ENCODE measurements around the gene DDX46. TPM values are rescaled to one million over a fixed set of nuclear protein-coding genes. Genes with fewer than 3 reads are reported as not detected.
"Not testable (repeated sequence)": the region's sequence is repeated elsewhere in the genome, so short reads cannot be mapped to it uniquely, and the experiment has no call there.

Gene DDX46
- total RNA-seq, 1 donor: 38.0 TPM

DNA sequence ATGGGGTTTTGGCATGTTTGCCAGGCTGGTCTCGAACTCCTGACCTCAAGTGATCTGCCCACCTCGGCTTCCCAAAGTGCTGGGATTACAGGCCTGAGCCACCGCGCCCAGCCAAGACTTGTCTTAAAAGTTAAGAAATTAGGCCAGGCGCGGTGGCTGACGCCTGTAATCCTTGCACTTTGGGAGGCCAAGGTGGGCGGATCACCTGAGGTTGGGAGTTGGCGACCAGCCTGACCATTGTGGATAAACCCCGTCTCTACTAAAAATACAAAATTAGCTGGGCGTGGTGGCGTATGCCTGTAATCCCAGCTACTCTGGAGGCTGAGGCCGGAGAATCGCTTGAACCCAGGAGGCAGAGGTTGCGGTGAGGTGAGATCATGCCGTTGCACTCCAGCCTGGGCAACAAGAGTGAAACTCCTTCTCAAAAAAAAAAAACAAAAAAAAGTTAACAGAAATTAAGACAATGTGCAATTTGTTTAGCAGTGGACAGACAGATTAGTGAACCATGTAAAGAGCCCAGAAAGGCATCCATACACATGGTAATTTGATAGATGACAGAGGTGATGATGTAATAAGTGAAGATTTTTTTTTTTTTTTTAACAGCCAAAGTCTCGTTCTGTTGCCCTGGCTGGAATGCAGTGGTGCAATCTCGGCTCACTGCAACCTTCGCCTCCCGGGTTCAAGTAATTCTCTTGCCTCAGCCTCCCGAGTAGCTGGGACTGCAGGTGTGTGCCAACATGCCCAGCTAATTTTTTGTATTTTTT lies 9.1 kb downstream of the DDX46 start:
- not testable (repeated sequence) for H3K27me3 ChIP-seq (ENCODE audit: insufficient read depth, low read length); H3K4me1 ChIP-seq (ENCODE audit: insufficient read depth, low read length); H3K4me3 ChIP-seq (ENCODE audit: low read length)

GRCh38 chr5:134769206-134769605 lies 10.6 kb downstream of the DDX46 start:
- Histone ChIP-seq H3K4me1 (ENCODE audit: insufficient read depth, low read length) (no peaks in the 10 kb centered on the region), H3K9me3 (ENCODE audit: low read depth, low read length) (no peaks in the 10 kb centered on the region), H3K4me3 (ENCODE audit: low read length) (no peak overlapping the region), H3K27me3 (ENCODE audit: insufficient read depth, low read length) (no peaks in the 10 kb centered on the region)

More for the DNA sequence above, 9.1 kb downstream of the DDX46 start:
- H3K9me3 ChIP-seq (ENCODE audit: low read depth, low read length): not testable (repeated sequence)

DNA sequence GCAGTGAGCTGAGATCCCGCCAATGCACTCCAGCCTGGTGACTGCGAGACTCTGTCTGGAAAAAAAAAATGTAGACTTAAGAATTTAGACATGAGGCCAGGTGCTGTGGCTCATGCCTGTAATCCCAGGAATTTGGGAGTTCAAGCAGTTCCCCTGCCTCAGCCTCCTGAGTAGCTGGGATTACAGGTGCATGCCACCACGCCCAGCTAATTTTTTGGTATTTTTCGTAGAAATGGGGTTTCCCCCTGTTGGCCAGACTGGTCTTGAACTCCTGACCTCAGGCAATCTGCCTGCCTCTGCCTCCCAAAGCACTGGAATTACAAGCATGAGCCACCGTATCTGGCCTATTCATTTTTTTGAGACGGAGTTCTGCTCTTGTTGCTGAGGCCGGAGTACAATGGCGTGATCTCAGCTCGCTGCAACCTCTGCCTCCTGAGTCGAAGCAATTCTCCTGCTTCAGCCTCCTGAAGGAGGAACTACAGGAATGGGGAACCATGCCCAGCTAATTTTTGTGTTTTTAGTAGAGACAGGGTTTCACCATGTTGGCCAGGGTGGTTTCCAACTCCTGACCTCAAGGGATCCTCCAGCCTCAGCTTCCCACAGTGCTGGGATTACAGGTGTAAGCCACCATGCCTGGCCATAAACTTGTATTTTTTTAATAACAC lies 14.0 kb downstream of the DDX46 start:
- Histone ChIP-seq H3K4me3 (ENCODE audit: low read length) (no peak overlapping the region), H3K27me3 (ENCODE audit: insufficient read depth, low read length) (no peaks in the 10 kb centered on the region), H3K9me3 (ENCODE audit: low read depth, low read length) (no peaks in the 10 kb centered on the region), H3K4me1 (ENCODE audit: insufficient read depth, low read length) (peaks cover 2% of the 10 kb centered on the region)

DNA sequence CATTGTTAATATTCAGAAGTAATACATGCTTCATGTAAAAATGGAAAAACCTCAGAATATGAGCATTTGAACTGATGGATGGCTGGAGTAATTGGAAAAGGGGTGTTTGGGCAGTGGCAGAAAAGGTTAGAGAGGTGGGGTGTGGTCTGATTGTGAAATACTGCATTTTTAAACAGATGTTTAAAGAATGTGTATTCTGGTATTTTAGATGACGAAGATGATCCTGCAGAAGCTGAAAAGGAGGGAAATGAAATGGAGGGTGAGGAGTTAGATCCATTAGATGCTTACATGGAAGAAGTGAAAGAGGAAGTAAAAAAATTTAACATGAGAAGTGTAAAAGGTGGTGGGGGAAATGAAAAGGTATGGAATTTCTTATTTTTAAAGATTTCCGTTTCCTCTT lies 18.8 kb downstream of the DDX46 start:
- Histone ChIP-seq H3K4me1 (ENCODE audit: insufficient read depth, low read length) (peaks cover 9% of the 10 kb centered on the region), H3K4me3 (ENCODE audit: low read length) (no peak overlapping the region), H3K27me3 (ENCODE audit: insufficient read depth, low read length) (no peaks in the 10 kb centered on the region), H3K9me3 (ENCODE audit: low read depth, low read length) (no peaks in the 10 kb centered on the region)

DNA sequence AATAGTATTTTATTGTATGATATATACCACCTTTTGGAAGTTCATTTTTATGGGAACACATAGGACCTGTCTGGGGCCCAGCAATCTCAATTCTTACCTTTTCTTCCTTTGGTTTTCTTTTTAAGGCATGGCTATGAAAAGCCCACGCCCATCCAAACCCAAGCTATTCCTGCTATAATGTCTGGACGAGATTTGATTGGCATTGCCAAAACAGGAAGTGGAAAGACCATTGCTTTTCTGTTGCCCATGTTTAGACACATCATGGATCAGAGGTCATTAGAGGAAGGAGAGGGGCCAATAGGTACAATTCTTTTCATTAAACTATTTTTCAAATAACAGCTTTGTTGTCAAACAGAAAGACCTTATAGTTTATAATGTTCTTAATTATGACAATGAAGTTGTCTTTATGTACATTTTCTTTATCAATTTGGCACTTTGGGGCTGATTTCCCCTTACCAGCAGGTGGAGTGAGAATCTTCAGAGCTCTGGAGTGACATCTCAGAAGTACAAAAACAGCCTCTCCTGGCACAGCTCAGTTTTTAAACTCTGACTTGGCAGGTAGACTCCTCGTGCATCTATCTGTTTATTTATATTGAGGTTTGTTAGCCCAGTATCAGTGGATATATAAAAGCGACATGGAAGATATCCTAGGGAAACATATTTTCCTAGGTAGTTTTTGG lies 25.8 kb downstream of the DDX46 start:
- H3K9me3 ChIP-seq (ENCODE audit: low read depth, low read length): no peaks in the 10 kb centered on the region
- no peaks in the 10 kb centered on the region for H3K4me1 ChIP-seq (ENCODE audit: insufficient read depth, low read length)
- H3K4me3 ChIP-seq (ENCODE audit: low read length): no peak overlapping the region
- H3K27me3 ChIP-seq (ENCODE audit: insufficient read depth, low read length): no peaks in the 10 kb centered on the region

GRCh38 chr5:134784946-134785620 lies 26.5 kb downstream of the DDX46 start:
- Histone ChIP-seq H3K9me3 (ENCODE audit: low read depth, low read length) (no peaks in the 10 kb centered on the region), H3K4me1 (ENCODE audit: insufficient read depth, low read length) (no peaks in the 10 kb centered on the region), H3K4me3 (ENCODE audit: low read length) (no peak overlapping the region), H3K27me3 (ENCODE audit: insufficient read depth, low read length) (no peaks in the 10 kb centered on the region)

DNA sequence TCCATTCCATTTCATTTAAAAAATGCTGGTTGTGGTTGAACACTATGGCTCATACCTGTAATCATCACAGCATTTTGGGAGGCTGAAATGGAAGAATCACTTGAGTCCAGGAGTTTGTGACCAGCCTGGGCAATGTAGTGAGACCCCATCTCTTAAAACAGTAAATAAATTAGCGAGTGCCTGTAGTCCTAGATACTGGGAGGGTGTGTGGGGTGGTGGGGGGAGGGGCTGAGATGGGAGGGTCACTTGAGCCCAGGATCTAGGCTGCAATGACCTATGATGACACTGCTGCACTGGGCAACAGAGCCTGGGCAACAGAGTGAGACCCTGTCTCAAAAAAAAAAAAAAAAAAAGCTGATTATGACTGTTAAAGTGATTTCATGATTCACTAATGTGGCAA lies 29.1 kb downstream of the DDX46 start:
- H3K27me3 ChIP-seq (ENCODE audit: insufficient read depth, low read length): no peaks in the 10 kb centered on the region
- H3K4me3 ChIP-seq (ENCODE audit: low read length): no peak overlapping the region
- H3K4me1 ChIP-seq (ENCODE audit: insufficient read depth, low read length): no peaks in the 10 kb centered on the region
- no peaks in the 10 kb centered on the region for H3K9me3 ChIP-seq (ENCODE audit: low read depth, low read length)

DNA sequence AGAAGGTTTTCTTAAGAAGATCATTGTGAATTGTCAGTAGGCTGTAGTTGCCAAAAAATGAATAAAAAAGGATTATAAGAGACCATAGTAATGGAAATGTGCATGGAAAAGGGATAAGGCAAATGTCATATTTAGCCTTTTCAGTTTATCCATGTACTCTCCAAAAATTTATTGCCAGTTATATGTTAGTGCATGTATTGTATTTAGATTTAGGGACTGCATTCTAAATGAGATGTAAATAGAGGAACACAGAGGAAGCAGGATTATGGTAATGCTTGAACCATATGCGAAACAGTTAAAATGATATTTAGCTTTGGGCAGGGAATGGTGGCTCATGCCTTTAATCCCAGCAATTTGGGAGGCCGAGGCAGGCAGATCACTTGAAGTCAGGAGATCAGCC lies 33.0 kb downstream of the DDX46 start:
- Histone ChIP-seq H3K9me3 (ENCODE audit: low read depth, low read length) (no peaks in the 10 kb centered on the region), H3K4me3 (ENCODE audit: low read length) (no peak overlapping the region), H3K4me1 (ENCODE audit: insufficient read depth, low read length) (no peaks in the 10 kb centered on the region), H3K27me3 (ENCODE audit: insufficient read depth, low read length) (no peaks in the 10 kb centered on the region)

DNA sequence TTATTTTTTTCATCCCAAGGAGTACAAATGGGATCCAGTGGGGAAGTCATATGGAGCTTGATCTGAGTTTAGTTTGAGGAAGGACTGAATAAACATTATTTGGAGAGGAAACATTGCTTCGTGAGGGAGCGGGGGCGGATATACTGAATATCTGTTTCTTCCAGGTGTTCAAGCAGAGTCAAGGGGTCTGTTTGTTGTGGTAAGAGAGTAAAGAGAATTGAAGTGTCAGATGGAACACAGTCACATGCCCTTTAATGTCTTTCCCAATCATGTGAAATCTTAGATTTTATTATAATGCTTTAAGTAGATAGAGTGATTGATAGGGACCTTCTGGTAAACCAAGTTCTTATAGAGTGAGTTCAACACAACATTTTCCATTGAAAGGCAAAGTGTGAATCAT lies 33.7 kb downstream of the DDX46 start:
- H3K4me3 ChIP-seq (ENCODE audit: low read length): no peak overlapping the region
- H3K27me3 ChIP-seq (ENCODE audit: insufficient read depth, low read length): no peaks in the 10 kb centered on the region
- H3K9me3 ChIP-seq (ENCODE audit: low read depth, low read length): no peaks in the 10 kb centered on the region
- no peaks in the 10 kb centered on the region for H3K4me1 ChIP-seq (ENCODE audit: insufficient read depth, low read length)

- Histone ChIP-seq H3K27me3 (ENCODE audit: insufficient read depth, low read length) (no peaks in the 10 kb centered on the region), H3K9me3 (ENCODE audit: low read depth, low read length) (no peaks in the 10 kb centered on the region), H3K4me1 (ENCODE audit: insufficient read depth, low read length) (no peaks in the 10 kb centered on the region), H3K4me3 (ENCODE audit: low read length) (no peak overlapping the region)
These were observed 34.5 kb downstream of the DDX46 start for GRCh38 chr5:134793111-134793510.

DNA sequence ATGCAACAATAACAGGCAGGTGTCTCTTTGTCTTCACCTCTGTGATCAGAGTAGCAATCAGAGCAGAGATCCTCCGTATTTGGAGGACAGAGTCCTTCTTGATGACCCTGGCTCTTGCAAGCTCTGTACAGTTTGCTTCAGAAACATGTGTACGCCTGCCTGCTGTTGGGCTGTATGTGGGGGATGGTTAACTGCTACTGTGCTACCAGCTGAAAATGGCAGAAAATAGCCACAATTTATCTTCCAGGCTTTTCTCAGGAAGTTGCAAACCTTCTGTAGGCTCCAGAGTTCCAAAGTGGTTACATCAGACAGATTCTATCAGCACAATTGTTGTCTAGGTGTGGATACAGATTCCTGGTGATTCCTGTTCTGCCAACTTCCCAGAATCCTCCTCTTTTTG lies 35.5 kb downstream of the DDX46 start:
- no peaks in the 10 kb centered on the region for H3K9me3 ChIP-seq (ENCODE audit: low read depth, low read length)
- no peaks in the 10 kb centered on the region for H3K4me1 ChIP-seq (ENCODE audit: insufficient read depth, low read length)
- H3K27me3 ChIP-seq (ENCODE audit: insufficient read depth, low read length): no peaks in the 10 kb centered on the region
- H3K4me3 ChIP-seq (ENCODE audit: low read length): no peak overlapping the region

GRCh38 chr5:134794819-134795218 lies 36.2 kb downstream of the DDX46 start:
- Histone ChIP-seq H3K9me3 (ENCODE audit: low read depth, low read length) (no peaks in the 10 kb centered on the region), H3K4me1 (ENCODE audit: insufficient read depth, low read length) (no peaks in the 10 kb centered on the region), H3K27me3 (ENCODE audit: insufficient read depth, low read length) (no peaks in the 10 kb centered on the region), H3K4me3 (ENCODE audit: low read length) (no peak overlapping the region)

DNA sequence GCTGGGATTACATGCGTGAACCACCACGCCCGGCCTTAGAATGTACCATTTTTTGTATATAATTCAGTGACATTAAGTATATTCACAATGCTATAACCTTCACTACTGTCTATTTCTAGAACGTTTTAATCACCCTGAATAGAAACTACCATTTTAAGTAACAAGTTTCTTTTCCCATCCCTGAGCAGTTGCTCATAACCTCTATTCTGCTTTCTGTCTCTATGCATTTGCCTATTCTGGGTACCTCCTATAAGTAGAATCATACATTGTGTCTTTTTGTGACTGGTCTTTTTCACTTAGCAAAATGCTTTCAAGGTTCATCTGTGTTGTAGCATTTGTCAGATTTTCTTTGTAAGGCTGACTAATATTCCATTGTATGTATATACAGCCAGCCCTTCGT lies 39.9 kb downstream of the DDX46 start:
- Histone ChIP-seq H3K4me3 (ENCODE audit: low read length) (no peak overlapping the region), H3K27me3 (ENCODE audit: insufficient read depth, low read length) (no peaks in the 10 kb centered on the region), H3K9me3 (ENCODE audit: low read depth, low read length) (no peaks in the 10 kb centered on the region), H3K4me1 (ENCODE audit: insufficient read depth, low read length) (no peaks in the 10 kb centered on the region)

DNA sequence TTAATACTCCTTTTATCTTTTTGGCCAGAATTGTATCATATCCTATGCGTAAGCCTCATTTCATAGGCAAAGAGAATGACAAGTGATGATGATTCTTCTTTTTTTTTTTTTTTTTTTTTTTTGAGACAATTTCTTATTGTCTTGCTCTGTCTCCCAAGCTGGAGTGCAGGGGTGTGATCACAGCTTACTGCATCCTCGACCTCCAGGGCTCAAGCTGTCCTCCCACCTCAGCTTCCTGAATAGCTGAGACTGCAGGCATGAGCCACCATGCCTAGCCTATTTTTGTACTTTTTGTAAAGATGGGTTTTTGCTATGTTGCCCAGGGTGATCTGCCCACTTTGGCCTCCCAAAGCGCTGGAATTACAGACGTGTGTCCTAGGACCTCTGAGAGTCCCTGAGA lies 45.2 kb downstream of the DDX46 start:
- Histone ChIP-seq H3K4me1 (ENCODE audit: insufficient read depth, low read length) (no peaks in the 10 kb centered on the region), H3K4me3 (ENCODE audit: low read length) (no peak overlapping the region), H3K27me3 (ENCODE audit: insufficient read depth, low read length) (no peaks in the 10 kb centered on the region), H3K9me3 (ENCODE audit: low read depth, low read length) (no peaks in the 10 kb centered on the region)

DNA sequence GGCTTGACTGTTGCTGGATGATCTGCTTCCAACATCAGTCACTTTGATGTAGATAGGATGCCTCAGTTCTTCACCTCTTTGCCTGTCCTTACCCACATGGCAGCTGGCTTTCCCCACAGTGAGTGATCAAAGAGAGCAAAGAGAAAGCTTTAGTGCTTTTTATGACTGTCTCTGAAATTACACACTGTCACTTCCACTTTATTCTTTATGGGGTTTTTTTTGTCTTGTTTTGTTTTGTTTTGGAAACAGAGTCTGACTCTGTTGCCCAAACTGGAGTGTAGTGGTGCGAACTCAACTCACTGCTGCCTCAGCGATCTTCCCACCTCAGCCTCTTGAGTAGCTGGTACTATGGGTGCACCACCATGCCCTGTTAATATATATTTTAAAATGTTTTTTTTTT lies 54.8 kb downstream of the DDX46 start:
- no peaks in the 10 kb centered on the region for H3K9me3 ChIP-seq (ENCODE audit: low read depth, low read length)
- H3K4me3 ChIP-seq (ENCODE audit: low read length): no peak overlapping the region
- H3K4me1 ChIP-seq (ENCODE audit: insufficient read depth, low read length): peaks cover 10% of the 10 kb centered on the region

More for the DNA sequence above, 54.8 kb downstream of the DDX46 start:
- H3K27me3 ChIP-seq (ENCODE audit: insufficient read depth, low read length): no peaks in the 10 kb centered on the region

Measured in mononuclear cell (primary cell).